Activated CD8-positive, alpha-beta memory T cell treated with anti-CD3 and anti-CD28 coated beads for 36 hours (primary cell): ENCODE measurements around the gene FAM120B. TPM values are rescaled to one million over a fixed set of nuclear protein-coding genes. Genes with fewer than 3 reads are reported as not detected.
"Not testable (repeated sequence)": the region's sequence is repeated elsewhere in the genome, so short reads cannot be mapped to it uniquely, and the experiment has no call there.

Experiments used
- CTCF ChIA-PET: fragments of 350-600 bp; sonication (Branson Sonifier 250); formaldehyde crosslinking; loops from one replicate; lab custom pipeline; 2021; ENCODE audit warnings: antibody characterized with exemption; lab: Charles Lee
- POLR2A ChIA-PET: fragments of 350-600 bp; sonication (Branson Sonifier 250); formaldehyde crosslinking; loops from one replicate; lab custom pipeline; 2021; ENCODE audit warnings: antibody characterized with exemption; lab: Charles Lee
- total RNA-seq, 2 experiments: library from RNA; stranded (reverse); gene quantifications; one replicate each; pipeline ENCODE4 v1.2.3, GENCODE V29; 2021

FAM120B gene
- total RNA-seq, 2 experiments from 2014 or later, result 17.2 TPM

DNA sequence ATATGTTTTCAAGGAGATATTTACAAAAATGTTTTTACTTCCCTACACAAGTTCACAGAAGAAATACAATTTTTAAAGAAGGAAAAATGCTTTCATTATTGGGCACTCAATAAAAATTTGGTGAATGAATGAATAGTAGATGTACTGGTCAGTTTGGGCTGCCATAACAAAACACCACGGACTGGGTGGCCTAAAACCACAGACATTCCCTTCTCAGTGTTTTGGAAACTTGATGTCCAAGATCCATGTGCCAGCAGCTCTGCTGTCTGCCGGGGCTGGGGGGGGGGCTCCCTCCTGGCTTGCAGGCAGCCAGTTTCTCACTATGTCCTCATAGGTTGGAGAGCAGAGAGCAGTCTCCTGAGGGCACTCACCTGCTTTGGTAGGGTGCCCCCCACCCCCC is 62.0 kb downstream of the FAM120B start:
- ChIA-PET CTCF (no interaction called here), POLR2A (no interaction called here)

DNA sequence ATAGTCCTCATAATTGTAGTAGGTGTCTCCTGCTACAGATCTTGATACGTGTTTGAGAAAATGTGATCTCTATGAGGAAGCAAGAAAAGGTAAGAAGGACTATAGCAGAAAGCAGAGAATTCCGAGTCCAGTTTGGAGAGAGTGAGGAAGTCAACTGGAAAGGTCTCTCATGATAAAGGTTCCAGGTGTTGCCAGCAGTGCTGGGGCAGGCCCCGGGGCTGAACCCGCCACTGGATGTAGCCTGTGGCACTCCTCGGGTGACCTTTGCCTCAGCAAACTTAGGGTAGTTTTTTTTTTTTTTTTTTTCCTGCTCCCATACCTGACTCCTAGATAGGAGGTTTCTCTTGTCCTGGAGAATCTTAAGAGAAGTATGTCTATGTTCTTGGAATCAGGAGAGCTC is 62.8 kb downstream of the FAM120B start:
- CTCF ChIA-PET, result no interaction called here

DNA sequence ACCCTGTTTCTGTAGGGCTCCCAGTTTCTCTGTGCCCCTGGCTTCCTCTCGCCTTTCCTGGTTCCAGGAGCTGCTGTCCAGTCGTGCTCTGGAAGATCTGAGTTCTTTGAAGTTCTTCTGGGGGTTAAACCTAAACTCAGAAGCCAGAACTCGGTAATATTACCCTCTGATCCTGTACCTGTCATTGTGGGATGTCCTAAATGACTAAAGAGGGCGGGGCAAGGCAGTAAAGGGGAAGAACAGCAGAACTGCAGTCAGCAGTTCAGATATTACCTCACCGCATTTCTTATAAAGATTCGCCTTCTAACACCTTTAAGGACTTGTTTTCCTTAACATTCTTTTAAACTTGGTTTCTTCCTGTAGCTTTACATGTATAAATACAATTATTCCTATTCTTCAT is 63.9 kb downstream of the FAM120B start:
- ChIA-PET CTCF (no interaction called here), POLR2A (no interaction called here)

More for the DNA sequence above, 62.8 kb downstream of the FAM120B start:
- POLR2A ChIA-PET, result interaction anchor here (0.7 kb wide), 1 partner anchor 9 kb away, joined by 16 read pairs; no protein-coding TSS in a partner anchor

DNA sequence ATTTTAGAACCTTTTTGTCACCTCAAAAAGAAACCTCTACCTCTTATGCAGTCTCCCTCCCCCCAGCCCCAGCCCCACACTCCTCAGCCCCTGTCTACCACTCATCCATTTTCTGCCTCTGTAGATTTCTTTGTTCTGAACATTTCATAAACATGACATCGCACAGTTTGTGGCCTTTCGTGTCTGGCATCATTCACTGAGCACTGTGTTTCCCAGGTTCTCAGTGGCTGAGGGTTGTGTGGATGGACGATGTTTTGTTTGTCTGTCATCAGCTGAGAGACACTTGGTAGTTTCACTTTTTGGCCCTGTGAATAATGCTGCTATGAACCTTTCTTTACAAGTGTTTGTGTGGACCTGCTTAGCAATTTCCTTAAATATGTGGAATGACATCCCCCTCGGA is 64.5 kb downstream of the FAM120B start:
- POLR2A ChIA-PET, result no interaction called here
- CTCF ChIA-PET, result no interaction called here

DNA sequence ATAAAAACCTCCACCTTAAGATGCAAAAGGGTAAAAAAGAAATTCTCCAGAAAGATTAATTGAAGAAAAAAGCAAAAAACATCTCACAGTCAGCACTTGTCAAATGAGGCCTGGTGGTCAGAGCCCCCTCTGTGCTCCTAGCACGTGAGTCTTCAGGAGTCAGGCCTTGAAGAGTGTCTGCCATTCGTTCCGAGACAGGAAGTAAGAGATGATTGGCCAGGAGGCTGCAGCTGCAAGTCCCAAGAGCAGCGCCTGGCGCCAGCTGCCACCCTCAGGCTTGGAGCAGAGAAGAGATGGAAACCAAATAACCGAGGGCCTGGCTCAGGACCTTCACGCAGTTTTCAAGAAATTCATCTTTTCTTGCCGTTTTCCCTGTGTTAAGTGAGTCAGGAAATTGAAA is 65.0 kb downstream of the FAM120B start:
- ChIA-PET POLR2A (no interaction called here), CTCF (no interaction called here)

DNA sequence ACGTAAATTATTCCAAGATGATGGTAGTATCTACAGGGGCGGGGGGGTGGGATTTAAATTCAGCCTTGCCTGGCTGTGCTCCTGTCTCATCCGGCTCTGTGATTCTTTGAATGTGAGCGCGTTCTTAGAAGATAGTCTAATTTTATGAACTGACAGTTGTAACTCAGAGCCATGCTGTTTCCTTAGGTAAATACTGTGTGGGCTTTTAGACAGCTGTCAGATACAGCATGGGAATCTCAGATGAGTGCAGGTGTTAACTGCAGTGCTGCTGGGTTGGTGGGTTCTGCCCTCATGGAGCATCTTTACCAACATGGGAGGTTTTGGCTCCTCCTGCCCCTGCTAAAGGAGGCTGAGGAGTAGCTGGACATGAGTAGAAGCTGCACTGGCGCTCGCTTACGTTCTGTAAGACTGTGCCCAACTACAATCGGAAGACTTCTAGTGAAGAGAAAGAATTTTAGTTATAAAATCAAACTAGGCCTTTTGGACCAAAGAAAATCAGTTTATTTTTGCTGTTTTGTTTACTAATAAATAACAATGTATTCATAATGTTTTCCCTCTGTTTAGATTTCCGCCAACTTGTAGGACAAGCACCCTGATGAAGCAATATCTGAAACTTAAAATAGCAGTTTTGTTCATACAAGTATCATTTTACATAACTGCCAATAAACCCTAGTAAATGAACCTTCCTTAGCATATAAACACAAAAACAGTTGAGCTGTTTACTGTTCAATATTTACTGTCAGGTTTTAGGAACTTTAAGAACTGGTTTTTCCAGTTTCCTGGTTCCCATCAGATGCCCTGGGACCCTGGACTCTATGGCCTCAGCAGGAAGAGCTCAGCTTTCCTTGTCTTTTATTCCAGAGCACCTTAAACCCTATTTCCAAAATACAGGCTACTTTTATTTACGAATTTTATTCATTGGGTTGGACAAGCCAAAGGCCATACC is 66.1 kb downstream of the FAM120B start:
- POLR2A ChIA-PET, result no interaction called here
- CTCF ChIA-PET, result interaction anchor here (1.0 kb wide), 1 partner anchor 541 kb away, joined by 5 read pairs; no protein-coding TSS in a partner anchor

DNA sequence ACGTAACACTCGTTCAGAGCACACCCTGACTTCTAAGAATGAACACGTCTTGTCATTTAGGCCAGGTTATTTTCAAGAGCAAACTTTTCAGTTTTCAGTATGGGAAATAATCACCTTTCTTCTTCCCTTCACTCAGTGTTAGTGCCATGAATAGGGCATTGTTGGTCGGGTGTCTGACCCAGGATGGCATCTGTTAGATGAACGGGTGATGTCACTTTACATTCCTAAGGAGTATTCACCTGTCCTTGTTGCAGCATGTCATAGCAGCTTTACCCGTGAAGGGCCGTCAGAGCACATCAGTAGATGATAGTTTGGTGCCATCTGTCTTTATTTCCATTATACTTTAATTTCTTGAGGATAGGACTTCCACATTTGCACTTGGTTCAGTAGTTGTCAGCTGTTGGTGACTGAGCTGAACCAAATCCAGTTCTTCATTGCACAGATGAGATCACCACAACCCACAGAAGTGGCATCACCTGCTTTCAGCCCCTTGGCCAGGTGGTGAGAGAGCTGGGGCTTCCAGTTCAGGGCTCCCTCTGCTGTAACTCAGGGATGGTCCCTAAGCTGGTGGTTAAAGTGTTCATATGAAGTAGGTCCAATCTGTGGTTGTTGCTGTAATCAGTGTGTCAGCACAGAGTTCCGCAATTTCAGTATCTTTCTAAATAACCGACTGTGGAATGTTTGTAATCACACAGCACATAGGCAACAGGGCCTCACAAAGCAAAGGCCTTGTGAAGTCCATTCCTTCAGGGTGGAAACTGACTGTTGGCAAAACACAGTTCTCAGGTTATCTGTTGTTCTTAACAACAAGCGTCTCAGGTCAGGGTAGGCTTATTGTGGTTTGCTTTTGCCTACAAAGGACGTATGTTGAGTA is 68.2 kb downstream of the FAM120B start:
- CTCF ChIA-PET, result no interaction called here
- POLR2A ChIA-PET, result no interaction called here

DNA sequence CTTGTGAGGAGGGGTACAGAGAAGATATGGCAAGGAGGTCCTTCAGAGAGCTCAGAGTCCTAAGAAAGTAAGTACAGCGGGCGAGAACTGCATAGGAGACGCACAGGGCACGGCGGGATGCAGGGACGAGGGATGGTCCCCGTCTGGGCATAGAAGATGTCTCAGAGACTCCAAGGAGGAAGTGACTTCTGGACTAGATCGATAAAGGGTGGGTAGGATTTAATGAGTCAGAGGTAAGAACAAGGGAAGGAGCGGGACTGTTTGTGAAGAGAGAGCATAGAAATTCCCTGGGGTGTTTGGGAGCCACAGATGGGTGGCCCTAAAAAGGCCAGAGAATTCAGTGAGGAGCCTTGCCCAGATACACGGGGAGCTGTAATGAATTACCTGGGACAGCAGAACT is 69.1 kb downstream of the FAM120B start:
- POLR2A ChIA-PET, result no interaction called here
- CTCF ChIA-PET, result no interaction called here

DNA sequence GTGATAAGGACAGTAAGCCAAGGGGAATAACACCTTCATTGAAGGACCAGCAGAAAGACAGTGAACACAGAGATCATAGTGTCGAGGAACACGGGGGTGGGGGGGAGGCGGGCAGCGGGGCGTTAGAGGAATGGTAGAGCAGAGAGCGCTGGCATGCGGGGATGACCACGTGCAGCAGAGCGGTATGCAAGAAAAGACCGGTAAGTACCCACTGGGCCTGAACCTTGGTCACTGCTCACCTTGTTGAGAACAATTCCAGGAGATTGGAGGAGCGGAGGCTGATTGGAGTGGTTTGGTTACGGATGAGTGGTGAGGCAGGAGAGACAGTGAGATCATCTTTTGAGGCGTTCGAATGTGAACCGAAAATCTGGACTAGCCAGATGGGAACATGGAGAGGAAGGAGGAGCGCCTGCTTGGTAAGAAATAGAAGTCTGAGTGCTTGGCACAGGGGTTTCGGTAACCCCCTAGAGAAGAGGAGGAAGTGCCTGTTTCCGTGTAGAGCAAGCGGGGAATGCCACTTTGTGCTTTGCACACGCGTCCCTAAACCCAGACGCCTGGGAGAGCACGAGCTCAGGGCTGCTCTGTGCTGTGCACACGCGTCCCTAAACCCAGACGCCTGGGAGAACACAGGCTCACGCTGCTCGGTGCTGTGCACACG is 70.0 kb downstream of the FAM120B start:
- ChIA-PET POLR2A (no interaction called here), CTCF (no interaction called here)

DNA sequence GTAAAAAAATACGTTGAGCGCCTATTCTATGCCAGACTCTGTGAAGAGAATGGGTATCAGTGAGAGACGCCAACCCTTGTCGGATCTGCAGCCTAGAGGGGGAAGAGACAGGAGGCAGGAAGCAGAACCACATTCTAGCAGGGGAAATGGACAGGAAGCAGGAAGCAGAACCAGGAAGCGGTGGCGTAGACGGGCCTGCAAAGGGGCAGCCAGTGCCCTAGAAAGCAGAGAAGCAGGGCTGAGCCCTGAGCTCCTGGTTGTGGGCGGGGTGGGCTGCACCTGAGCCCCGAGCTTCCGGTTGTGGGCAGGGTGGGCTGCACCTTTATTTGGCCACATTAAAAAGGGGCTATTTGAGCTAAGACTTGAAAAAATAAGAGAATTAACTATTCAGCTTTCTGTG is 71.9 kb downstream of the FAM120B start:
- ChIA-PET CTCF (no interaction called here), POLR2A (no interaction called here)

DNA sequence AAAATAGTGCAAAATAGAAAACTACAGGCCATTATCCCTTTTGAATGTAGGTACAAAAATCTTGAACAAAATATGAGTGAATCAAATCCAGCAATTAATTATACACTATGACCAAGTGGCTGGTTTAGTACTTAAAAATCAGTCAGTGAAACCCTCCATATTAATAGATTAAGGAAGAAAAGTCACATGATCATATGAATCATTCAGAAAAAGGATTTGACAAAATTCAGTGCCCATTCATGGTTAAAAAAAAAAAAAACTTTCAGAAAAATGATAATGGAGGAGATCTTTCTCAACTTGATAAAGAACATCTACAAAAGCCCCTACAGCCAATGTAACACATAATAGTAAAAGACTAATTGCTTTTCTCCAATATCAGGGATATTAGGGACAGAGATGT is 75.0 kb downstream of the FAM120B start:
- CTCF ChIA-PET, result no interaction called here
- POLR2A ChIA-PET, result no interaction called here

DNA sequence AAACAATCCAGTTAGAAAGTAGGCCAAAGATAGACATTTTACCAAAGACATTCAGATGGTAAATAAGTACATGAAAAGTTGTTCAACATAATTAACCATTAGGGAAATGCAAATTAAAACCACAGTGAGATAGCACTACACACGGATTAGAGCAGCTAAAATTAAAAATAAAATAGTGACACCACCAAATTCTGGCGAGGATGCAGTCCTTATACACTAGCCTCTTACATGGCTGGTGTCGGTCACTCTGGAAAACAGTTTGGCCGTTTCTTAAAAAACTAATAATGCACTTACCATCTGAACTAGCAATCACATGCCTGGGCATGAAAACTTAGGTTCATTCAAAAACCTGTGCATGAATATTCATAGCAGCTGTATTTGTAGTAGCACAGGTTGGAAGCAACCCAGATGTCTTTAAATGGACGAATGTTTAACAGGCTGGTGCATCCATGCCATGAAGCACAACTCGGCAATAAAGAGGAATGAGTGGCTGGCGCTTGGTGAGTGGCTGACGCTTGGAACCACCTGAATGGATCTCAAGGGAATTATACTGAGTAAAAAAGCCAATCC is 77.0 kb downstream of the FAM120B start:
- ChIA-PET CTCF (no interaction called here), POLR2A (no interaction called here)

DNA sequence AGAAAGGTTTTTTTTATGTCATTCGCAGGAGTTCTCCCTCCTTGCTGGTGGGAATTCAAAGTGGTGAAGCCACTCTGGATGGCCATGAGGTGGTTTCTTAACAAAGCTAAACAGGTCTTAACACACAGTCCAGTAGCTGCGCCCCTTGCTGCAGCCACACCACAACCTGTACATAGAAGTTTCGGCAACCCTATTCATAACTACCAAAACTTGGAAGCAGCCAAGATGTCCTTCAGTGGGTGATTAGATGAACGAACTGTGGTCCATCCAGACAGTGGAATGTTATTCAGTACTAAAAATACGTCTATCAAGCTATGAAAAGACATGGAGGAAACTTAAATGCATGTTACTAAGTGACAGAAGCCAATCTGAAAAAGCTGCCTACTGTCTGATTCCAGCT is 78.9 kb downstream of the FAM120B start:
- ChIA-PET CTCF (no interaction called here), POLR2A (no interaction called here)

DNA sequence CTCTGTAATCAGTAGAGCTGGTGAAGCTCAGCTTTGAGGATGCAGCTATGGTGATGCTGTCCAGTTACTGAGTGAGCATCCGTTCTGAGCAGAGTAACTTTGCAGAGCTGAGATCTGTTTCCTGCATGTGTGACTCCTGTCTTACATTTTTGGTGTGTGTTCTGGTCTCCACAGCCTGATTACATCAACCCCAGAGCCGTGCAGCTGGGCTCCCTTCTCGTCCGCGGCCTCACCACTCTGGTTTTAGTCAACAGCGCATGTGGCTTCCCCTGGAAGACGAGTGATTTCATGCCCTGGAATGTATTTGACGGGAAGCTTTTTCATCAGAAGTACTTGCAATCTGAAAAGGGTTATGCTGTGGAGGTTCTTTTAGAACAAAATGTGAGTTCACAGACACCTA is 81.6 kb downstream of the FAM120B start:
- CTCF ChIA-PET, result no interaction called here

DNA sequence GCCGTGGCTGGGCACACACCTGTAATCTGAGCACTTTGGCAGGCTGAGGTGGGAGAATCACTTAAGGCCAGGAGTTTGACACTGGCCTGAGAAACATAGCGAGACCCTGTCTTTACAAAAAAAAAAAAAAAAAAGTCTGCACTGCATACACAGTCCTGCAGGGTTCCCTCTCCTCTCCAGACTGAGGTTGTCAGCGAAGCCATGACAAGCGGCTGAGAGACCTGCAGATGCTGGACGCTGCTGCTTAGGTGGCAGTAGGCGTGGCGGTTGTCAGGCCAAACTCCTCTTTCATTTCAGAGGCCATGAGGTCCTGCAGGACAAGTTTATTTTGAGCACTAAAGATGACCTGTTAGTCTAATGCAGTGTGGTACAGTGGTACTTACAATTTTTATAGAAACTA is 86.5 kb downstream of the FAM120B start:
- CTCF ChIA-PET, result no interaction called here
- POLR2A ChIA-PET, result no interaction called here

More for the DNA sequence above, 81.6 kb downstream of the FAM120B start:
- POLR2A ChIA-PET, result no interaction called here

DNA sequence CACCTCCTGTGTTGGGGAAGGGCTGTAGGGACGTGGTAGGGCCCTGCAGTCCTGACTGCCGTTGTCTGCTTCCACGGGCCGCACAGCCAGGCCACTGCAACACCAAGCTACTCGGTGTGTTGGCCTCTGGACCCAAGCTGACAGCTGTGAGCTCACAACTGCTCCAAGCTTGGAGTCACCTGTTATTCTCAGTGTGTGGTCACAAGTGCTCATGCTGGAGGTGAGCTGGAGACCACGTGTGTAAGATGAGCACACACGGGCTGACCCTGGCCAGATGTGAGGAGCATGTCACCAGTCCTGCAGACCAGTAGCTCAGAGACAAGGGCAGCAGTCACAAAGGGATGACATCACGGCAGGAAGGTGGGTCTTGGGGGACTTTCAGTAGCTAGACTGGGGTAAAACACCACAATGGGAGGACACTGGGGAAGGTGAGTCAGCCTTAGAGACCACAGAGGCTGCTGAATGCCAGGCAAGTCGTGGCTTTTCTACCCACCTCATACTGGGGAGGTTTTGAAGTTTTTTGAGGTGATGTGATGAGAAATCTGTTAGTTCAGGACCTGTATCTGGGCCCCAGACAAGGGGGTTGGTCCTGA is 87.3 kb downstream of the FAM120B start:
- POLR2A ChIA-PET, result no interaction called here
- CTCF ChIA-PET, result no interaction called here

DNA sequence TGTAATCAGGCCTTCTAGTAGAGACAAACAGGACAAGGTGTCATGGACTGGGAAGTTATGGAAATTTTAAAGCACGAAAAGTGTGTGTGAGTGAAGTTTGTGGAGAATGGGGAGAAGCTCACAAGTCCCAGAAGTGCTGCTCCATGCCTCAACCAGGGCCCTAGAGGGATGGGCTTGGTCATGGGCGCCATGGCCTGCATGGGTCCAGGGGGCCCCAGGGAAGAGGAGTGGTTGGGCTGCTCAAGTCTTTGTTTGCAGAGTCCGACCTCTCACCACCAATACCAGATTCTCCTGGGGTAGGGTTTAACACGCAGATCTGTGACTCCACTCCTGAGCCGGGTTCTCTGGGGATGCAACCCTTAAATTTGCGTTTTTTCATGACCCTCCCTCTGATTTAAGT is 88.4 kb downstream of the FAM120B start:
- ChIA-PET POLR2A (no interaction called here), CTCF (no interaction called here)

DNA sequence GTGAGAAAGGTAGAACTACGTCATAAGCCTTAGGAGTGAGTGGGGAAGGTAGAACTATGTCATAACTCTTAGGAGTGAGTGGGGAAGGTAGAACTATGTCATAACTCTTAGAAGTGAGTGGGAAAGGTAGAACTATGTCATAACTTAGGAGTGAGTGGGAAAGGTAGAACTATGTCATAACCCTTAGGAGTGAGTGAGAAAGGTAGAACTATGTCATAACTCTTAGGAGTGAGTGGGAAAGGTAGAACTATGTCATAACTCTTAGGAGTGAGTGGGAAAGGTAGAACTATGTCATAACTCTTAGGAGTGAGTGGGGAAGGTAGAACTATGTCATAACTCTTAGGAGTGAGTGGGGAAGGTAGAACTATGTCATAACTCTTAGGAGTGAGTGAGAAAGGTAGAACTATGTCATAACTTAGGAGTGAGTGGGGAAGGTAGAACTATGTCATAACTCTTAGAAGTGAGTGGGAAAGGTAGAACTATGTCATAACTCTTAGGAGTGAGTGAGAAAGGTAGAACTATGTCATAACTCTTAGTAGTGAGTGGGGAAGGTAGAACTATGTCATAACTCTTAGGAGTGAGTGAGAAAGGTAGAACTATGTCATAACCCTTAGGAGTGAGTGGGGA is 92.3 kb downstream of the FAM120B start:
- POLR2A ChIA-PET, result not testable (repeated sequence)

More for the DNA sequence above, 92.3 kb downstream of the FAM120B start:
- CTCF ChIA-PET, result not testable (repeated sequence)
